ENCODE data around the gene ARPC1B. TPM values are rescaled to one million over a fixed set of nuclear protein-coding genes. Genes with fewer than 3 reads are reported as not detected.

ARPC1B gene
- total and polyA plus RNA-seq, 9 of the 15 experiments (the other 6 are each of a cell fraction or from before 2014, with no cell fraction given) = 6.7 to 357 (median 211) TPM

GRCh38 chr7:99420213-99420612 lies 45.7 kb downstream of the ARPC1B start:
- Histone ChIP-seq H3K4me2 (ENCODE audit: insufficient read depth, low read length) (no peak overlapping the region), H3K4me1 (replicated peaks in 1 of 2; ENCODE audit: control insufficient read depth in 2 of 2, insufficient read depth in 2 of 2, low read length in 2 of 2) (peaks cover 9 to 35% of the 10 kb centered on the region in 2 experiments; a peak in 4 of 5 replicates), H3K36me3 (ENCODE audit: control insufficient read depth, insufficient read depth, low read length) (peaks cover 96% of the 10 kb centered on the region), H4K20me1 (replicated peaks; ENCODE audit: control insufficient read depth, insufficient read depth, low read length) (peaks cover 14% of the 10 kb centered on the region), H3K9me3 (replicated peaks; ENCODE audit: control insufficient read depth, insufficient read depth, low read depth, low read length) (no peaks in the 10 kb centered on the region), H3K79me2 (ENCODE audit: control insufficient read depth, insufficient read depth, low read length) (peaks cover 9% of the 10 kb centered on the region; the same call in 1 of the 3 replicates), H2AFZ (ENCODE audit: low read depth, low read length) (no peak overlapping the region), H3K27ac (ENCODE audit: extremely low read depth, low read depth, low read length) (no peak overlapping the region), H3K4me3 (no peak overlapping the region), H3K9me1 (ENCODE audit: control insufficient read depth, insufficient read depth, low read length) (peaks cover 8% of the 10 kb centered on the region), H3K9ac (ENCODE audit: insufficient read depth in 1 of 2, low read depth in 2 of 2, low read length in 2 of 2) (peak overlapping the region in 1 of 2 experiments; percentile 76; a peak in 2 of 4 replicates), H3K27me3 (ENCODE audit: control insufficient read depth in 2 of 2, insufficient read depth in 2 of 2, low read length in 2 of 2) (no peaks in the 10 kb centered on the region)
- intact Hi-C loops (cut with micrococcal nuclease) (no loop called here), in situ Hi-C loops (cut with MboI) (no loop called here)
- no peak for ATAC-seq
- WGBS (ENCODE audit: insufficient coverage, low coverage, missing lambda C conversion rate) = 83% methylated on average over 5 of the region's 5 CpGs
- ChIA-PET CTCF (ENCODE audit: low intra/inter-chr PET ratio) (no interaction called here), POLR2A (interaction anchor here (0.7 to 4.7 kb wide), 5 partner anchors 10 to 1873 kb away, joined by 3 to 53 read pairs (median 3); partner anchors contain the start of genes BUD31, CPSF4, PDAP1 and PTCD1)
- no peak for DNase-seq (ENCODE audit: extremely low read depth in 1 of 4, low spot score in 3 of 4)
- BruUV-seq (replicated peaks) = no TSS peak
- FAIRE-seq = no peak
- TF ChIP-seq MYNN (IDR thresholded peaks at IDR 0.05) (no peak), MYNN (CRISPR knock-in tag; IDR thresholded peaks at IDR 0.05) (no peak), ZC3H4 (CRISPR knock-in tag; IDR thresholded peaks at IDR 0.05; ENCODE audit: borderline replicate concordance) (no peak), SP2 (IDR thresholded peaks at IDR 0.05; ENCODE audit: extremely low read depth, low read depth, low read length, poor library complexity, severe bottlenecking) (no peak), POLR2G (IDR thresholded peaks at IDR 0.05; ENCODE audit: low read depth, low read length) (peak; percentile 1; the same call in 1 of the 2 replicates), ZNF354B (CRISPR knock-in tag; IDR thresholded peaks at IDR 0.05) (no peak), E2F1 (CRISPR knock-in tag; IDR thresholded peaks at IDR 0.05) (peak; percentile 36; the same call in 1 of the 2 replicates), PHB2 (IDR thresholded peaks at IDR 0.05; ENCODE audit: low read depth) (no peak), MLX (CRISPR knock-in tag; conservative IDR thresholded peaks at IDR 0.05) (no peak), TCF3 (CRISPR knock-in tag; IDR thresholded peaks at IDR 0.05) (no peak), CUX1 (CRISPR knock-in tag; IDR thresholded peaks at IDR 0.05) (no peak), ZNF12 (CRISPR knock-in tag; IDR thresholded peaks at IDR 0.05) (no peak), SUPT5H (IDR thresholded peaks at IDR 0.05) (0 out of 2 replicates have a peak, but pooled peaks have one; percentile 16), SLC30A9 (CRISPR knock-in tag; IDR thresholded peaks at IDR 0.05) (no peak), KAT7 (CRISPR knock-in tag; IDR thresholded peaks at IDR 0.05; ENCODE audit: borderline replicate concordance) (no peak)

All from K562 (cell line).